Skeletal muscle satellite cell (primary cell): ENCODE data around the gene ADRA2C.

Experiments
- H3K27me3 ChIP-seq: 2 replicates; pipeline ENCODE4 v1.7.0; 2013; ENCODE audit warnings: low read length; ENCODE audit not compliant: control insufficient read depth, insufficient read depth
- H3K36me3 ChIP-seq: 2 replicates; pipeline ENCODE4 v1.7.0; 2013; ENCODE audit warnings: mild to moderate bottlenecking, control low read depth, low read length; ENCODE audit not compliant: insufficient read depth
- H3K4me1 ChIP-seq: 2 replicates; pipeline ENCODE4 v1.7.0; 2013; ENCODE audit warnings: low read length; ENCODE audit not compliant: control insufficient read depth, insufficient read depth
- H3K4me2 ChIP-seq: 2 replicates; pipeline ENCODE4 v1.7.0; 2013; ENCODE audit warnings: mild to moderate bottlenecking, low read length
- H3K4me3 ChIP-seq: 2 replicates; pipeline ENCODE4 v1.7.0; 2013; ENCODE audit warnings: low read length
- H3K9ac ChIP-seq: 2 replicates; pipeline ENCODE4 v1.7.0; 2013; ENCODE audit warnings: mild to moderate bottlenecking, low read depth, low read length, moderate library complexity
- H3K9me3 ChIP-seq: replicated peaks from 2 replicates; pipeline ENCODE4 v1.7.0; 2013; ENCODE audit warnings: mild to moderate bottlenecking, control low read depth, low read length

ADRA2C gene

GRCh38 chr4:3736806-3737205 lies 29.4 kb upstream of the ADRA2C start:
- no peak overlapping the region for H3K4me2 ChIP-seq
- no peaks in the 10 kb centered on the region for H3K9me3 ChIP-seq
- H3K27me3 ChIP-seq = peaks cover 11% of the 10 kb centered on the region
- H3K36me3 ChIP-seq = no peaks in the 10 kb centered on the region
- no peaks in the 10 kb centered on the region for H3K4me1 ChIP-seq
- no peak overlapping the region for H3K4me3 ChIP-seq
- no peak overlapping the region for H3K9ac ChIP-seq

DNA sequence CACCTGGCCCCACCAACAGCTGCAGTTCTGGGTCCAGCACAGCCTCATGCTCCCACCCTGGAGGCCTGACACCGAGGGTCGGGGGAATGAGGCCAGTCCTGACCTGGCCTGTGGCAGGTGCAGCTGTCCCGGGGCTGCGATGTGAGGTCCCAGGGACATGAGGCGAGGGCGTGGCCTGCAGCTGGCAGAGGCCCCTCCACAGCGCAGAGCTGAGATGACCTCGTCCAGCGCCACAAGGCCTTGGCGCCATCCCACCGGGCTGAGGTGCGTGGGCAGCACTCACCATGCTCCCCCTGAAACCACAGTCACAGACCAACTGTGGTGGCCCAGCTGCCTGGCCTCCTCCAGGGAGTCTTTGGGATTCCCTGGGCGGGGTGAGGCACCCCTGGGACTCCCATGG lies 26.6 kb upstream of the ADRA2C start:
- no peak overlapping the region for H3K4me2 ChIP-seq
- H3K4me3 ChIP-seq = no peak overlapping the region
- H3K4me1 ChIP-seq = no peaks in the 10 kb centered on the region
- H3K36me3 ChIP-seq = no peaks in the 10 kb centered on the region
- H3K9ac ChIP-seq = no peak overlapping the region
- peaks cover 14% of the 10 kb centered on the region for H3K27me3 ChIP-seq
- no peaks in the 10 kb centered on the region for H3K9me3 ChIP-seq

GRCh38 chr4:3740256-3740655 lies 25.9 kb upstream of the ADRA2C start:
- Histone ChIP-seq H3K4me1 (no peaks in the 10 kb centered on the region), H3K27me3 (peaks cover 21% of the 10 kb centered on the region), H3K9me3 (no peaks in the 10 kb centered on the region), H3K4me2 (peak overlapping the region; percentile 44), H3K9ac (no peak overlapping the region), H3K36me3 (no peaks in the 10 kb centered on the region), H3K4me3 (no peak overlapping the region)

DNA sequence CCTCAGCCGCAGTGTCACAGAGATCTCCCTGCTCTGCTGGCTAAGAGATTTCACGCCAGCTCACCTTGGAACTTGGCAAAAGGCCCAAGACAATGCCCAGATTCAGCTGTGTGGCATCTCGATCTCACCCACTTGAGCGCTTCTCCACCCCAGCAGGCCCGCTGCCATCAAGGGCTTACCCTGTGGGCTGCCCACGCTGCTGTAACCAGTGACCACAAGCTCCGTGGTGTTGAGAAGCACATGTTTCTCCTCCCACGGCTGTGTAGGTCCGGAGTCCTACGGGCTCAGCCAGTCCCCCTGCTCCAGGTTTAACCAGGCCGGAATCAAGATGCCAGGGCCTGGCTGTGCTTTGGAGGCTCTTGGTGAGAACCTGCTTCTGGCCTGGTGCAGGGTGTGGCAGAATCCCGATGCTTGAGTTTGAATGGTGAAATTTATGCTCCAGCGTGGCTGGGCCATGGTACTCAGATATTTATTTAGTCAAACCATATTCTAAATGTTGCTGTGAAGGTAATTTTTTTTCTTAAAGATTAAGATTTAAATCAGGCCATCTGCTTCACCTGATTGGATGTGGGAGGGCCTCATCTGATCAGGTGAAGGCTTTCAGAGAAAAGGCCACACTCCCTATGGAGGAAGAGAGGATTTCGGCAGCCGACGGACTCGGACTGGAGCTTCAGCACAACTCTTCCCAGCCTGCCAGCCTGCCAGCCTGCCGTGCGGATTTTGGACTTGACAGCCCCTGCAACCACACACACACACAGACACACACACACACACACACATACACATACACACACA lies 24.8 kb upstream of the ADRA2C start:
- Histone ChIP-seq H3K4me3 (no peak overlapping the region), H3K9ac (no peak overlapping the region), H3K27me3 (peaks cover 27% of the 10 kb centered on the region), H3K36me3 (no peaks in the 10 kb centered on the region), H3K4me1 (no peaks in the 10 kb centered on the region), H3K9me3 (no peaks in the 10 kb centered on the region), H3K4me2 (no peak overlapping the region)

DNA sequence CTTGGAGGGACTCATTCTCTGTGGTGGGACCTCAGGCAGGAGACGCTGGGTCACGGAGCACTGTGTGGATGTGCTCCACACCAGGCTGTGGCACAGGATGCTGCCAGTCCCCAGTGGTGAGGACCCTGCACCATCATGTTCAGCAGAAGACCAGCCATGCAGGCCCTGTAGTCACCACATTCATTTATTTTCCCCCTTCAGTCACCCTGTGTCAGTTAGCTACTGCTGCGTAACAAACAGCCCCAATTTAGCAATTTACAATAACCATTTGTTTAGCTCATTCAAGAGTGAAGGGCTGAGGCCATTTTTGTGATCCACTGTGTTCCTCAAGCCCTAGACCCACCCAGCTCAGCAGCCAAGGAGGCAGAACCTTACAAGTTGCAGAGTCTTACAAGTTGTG lies 23.6 kb upstream of the ADRA2C start:
- H3K4me2 ChIP-seq = no peak overlapping the region
- no peak overlapping the region for H3K4me3 ChIP-seq
- no peaks in the 10 kb centered on the region for H3K9me3 ChIP-seq
- H3K9ac ChIP-seq = no peak overlapping the region
- H3K4me1 ChIP-seq = no peaks in the 10 kb centered on the region
- no peaks in the 10 kb centered on the region for H3K36me3 ChIP-seq
- H3K27me3 ChIP-seq = peaks cover 32% of the 10 kb centered on the region

- H3K9ac ChIP-seq = no peak overlapping the region
- H3K36me3 ChIP-seq = no peaks in the 10 kb centered on the region
- H3K4me3 ChIP-seq = no peak overlapping the region
- no peak overlapping the region for H3K4me2 ChIP-seq
- no peaks in the 10 kb centered on the region for H3K4me1 ChIP-seq
- H3K27me3 ChIP-seq = peaks cover 42% of the 10 kb centered on the region
- no peaks in the 10 kb centered on the region for H3K9me3 ChIP-seq
These were observed 22.0 kb upstream of the ADRA2C start for GRCh38 chr4:3744232-3744631.

DNA sequence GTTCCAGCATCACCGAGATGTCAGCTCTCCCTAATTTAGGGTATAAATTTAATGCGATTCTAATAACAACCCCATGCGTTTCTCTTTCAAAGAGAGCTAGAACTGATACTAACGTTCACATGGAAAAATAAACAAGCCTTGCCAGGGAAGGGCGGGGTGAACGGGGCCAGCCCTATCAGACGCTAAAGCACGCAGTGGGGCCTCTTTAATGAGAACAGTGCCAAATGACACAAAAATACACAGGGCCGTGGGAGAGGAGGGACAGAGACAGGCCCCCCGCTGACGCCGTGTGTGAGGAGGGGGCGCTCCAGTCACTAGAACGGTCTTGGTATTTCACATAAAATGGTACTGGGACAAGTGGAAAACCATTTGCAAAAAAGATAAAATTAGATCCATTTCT lies 21.3 kb upstream of the ADRA2C start:
- Histone ChIP-seq H3K4me2 (no peak overlapping the region), H3K9me3 (no peaks in the 10 kb centered on the region), H3K4me3 (no peak overlapping the region), H3K9ac (no peak overlapping the region), H3K27me3 (peaks cover 45% of the 10 kb centered on the region), H3K4me1 (no peaks in the 10 kb centered on the region), H3K36me3 (no peaks in the 10 kb centered on the region)

- Histone ChIP-seq H3K9me3 (no peaks in the 10 kb centered on the region), H3K4me1 (no peaks in the 10 kb centered on the region), H3K9ac (no peak overlapping the region), H3K4me3 (no peak overlapping the region), H3K27me3 (peaks cover 46% of the 10 kb centered on the region), H3K36me3 (no peaks in the 10 kb centered on the region), H3K4me2 (no peak overlapping the region)
These were observed 20.1 kb upstream of the ADRA2C start for GRCh38 chr4:3745886-3746656.

GRCh38 chr4:3746701-3747580 lies 19.2 kb upstream of the ADRA2C start:
- H3K9me3 ChIP-seq = no peaks in the 10 kb centered on the region
- no peaks in the 10 kb centered on the region for H3K36me3 ChIP-seq
- H3K4me3 ChIP-seq = no peak overlapping the region
- H3K4me2 ChIP-seq = no peak overlapping the region
- H3K9ac ChIP-seq = no peak overlapping the region
- H3K4me1 ChIP-seq = no peaks in the 10 kb centered on the region
- H3K27me3 ChIP-seq = peaks cover 46% of the 10 kb centered on the region

DNA sequence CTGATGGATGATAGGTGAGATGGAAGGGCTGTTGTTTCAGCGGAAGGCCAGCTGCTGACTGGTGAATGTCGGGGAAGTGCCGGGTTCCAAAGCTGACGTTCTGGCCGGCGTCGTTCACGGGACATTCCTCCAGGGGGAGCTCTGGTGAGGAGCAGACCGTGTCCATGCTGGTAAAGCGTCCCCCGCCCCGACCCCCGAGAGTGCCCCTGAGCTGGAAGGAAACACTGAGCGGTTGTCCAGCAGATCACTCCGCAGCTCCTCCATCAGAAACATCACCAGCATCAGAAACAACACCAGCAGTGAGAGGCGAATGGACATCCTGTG lies 18.6 kb upstream of the ADRA2C start:
- Histone ChIP-seq H3K4me3 (no peak overlapping the region), H3K9ac (no peak overlapping the region), H3K9me3 (no peaks in the 10 kb centered on the region), H3K27me3 (peaks cover 50% of the 10 kb centered on the region), H3K36me3 (no peaks in the 10 kb centered on the region), H3K4me1 (no peaks in the 10 kb centered on the region), H3K4me2 (no peak overlapping the region)

GRCh38 chr4:3748136-3748898 lies 17.9 kb upstream of the ADRA2C start:
- Histone ChIP-seq H3K4me2 (no peak overlapping the region), H3K27me3 (peaks cover 50% of the 10 kb centered on the region), H3K4me1 (no peaks in the 10 kb centered on the region), H3K4me3 (no peak overlapping the region), H3K9me3 (no peaks in the 10 kb centered on the region), H3K9ac (no peak overlapping the region), H3K36me3 (no peaks in the 10 kb centered on the region)
